ENCODE measurements around the gene SMYD3.
"Not testable (repeated sequence)": the region's sequence is repeated elsewhere in the genome, so short reads cannot be mapped to it uniquely, and the experiment has no call there.

The SMYD3 gene

GRCh38 chr1:245971076-245971710 is 535.9 kb downstream of the SMYD3 start:
- DNase-seq = not testable (repeated sequence)

GRCh38 chr1:245969283-245969682 is 537.8 kb downstream of the SMYD3 start:
- peak; percentile 53 for DNase-seq

GRCh38 chr1:245968775-245969174 is 538.3 kb downstream of the SMYD3 start:
- DNase-seq = no peak

- DNase-seq = no peak
These were observed 541.7 kb downstream of the SMYD3 start for GRCh38 chr1:245965398-245965797.

- no peak for DNase-seq
These were observed 543.4 kb downstream of the SMYD3 start for GRCh38 chr1:245963649-245964048.

GRCh38 chr1:245962453-245962852 is 544.6 kb downstream of the SMYD3 start:
- no peak for DNase-seq

GRCh38 chr1:245961137-245961540 is 545.9 kb downstream of the SMYD3 start:
- no peak for DNase-seq

GRCh38 chr1:245960171-245960570 is 546.9 kb downstream of the SMYD3 start:
- DNase-seq = no peak

- DNase-seq = no peak
These were observed 549.1 kb downstream of the SMYD3 start for GRCh38 chr1:245958016-245958415.

- DNase-seq = no peak
These were observed 549.7 kb downstream of the SMYD3 start for GRCh38 chr1:245957427-245957826.

- DNase-seq = no peak
These were observed 550.9 kb downstream of the SMYD3 start for GRCh38 chr1:245956225-245956624.

GRCh38 chr1:245953876-245954660 is 553.0 kb downstream of the SMYD3 start:
- no peak for DNase-seq

GRCh38 chr1:245952383-245953026 is 554.6 kb downstream of the SMYD3 start:
- DNase-seq = no peak

- DNase-seq = no peak
These were observed 558.3 kb downstream of the SMYD3 start for GRCh38 chr1:245948786-245949185.

GRCh38 chr1:245946905-245947304 is 560.2 kb downstream of the SMYD3 start:
- DNase-seq = no peak

- DNase-seq = not testable (repeated sequence)
These were observed 561.9 kb downstream of the SMYD3 start for GRCh38 chr1:245945136-245945535.

GRCh38 chr1:245942856-245943255 is 564.2 kb downstream of the SMYD3 start:
- DNase-seq = no peak

GRCh38 chr1:245941771-245942170 is 565.3 kb downstream of the SMYD3 start:
- DNase-seq = not testable (repeated sequence)

GRCh38 chr1:245939756-245940345 is 567.2 kb downstream of the SMYD3 start:
- no peak for DNase-seq

- DNase-seq = no peak
These were observed 569.0 kb downstream of the SMYD3 start for GRCh38 chr1:245938046-245938435.

GRCh38 chr1:245937316-245938045 is 569.6 kb downstream of the SMYD3 start:
- DNase-seq = no peak

GRCh38 chr1:245934409-245934808 is 572.7 kb downstream of the SMYD3 start:
- no peak for DNase-seq

All from femur (tissue), 1 donor.